Stimulated activated CD8-positive, alpha-beta memory T cell treated with anti-CD3 and anti-CD28 coated beads, Interleukin-7, amount 100 ng/mL, for 4 hours (primary cell): ENCODE data around the gene ANAPC1.
"Not testable (repeated sequence)": the region's sequence is repeated elsewhere in the genome, so short reads cannot be mapped to it uniquely, and the experiment has no call there.

ENCODE experiments used
- DNase-seq, 2 donors: peaks; one replicate each; pipeline ENCODE4 v3.0.0-alpha.2; 2020; ENCODE audit warnings: low read depth in 2 of 2

The ANAPC1 gene

DNA sequence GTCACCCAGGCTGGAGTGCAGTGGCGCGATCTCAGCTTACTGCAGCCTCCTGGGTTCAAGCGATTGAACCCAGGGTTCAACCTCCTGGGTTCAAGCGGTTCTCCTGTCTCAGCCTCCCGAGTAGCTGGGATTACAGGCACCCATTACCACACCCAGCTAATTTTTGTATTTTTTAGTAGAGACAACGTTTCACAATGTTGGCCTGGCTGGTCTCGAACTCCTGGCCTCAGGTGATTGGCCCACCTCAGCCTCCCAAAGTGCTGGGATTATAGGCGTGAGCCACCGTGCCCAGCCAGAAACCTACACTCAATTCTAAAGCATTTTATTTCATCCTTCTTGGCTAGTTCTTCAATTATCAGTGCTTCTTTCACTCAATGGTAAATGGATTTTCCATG, 21.5 kb upstream of the ANAPC1 start:
- DNase-seq = not testable (repeated sequence)

DNA sequence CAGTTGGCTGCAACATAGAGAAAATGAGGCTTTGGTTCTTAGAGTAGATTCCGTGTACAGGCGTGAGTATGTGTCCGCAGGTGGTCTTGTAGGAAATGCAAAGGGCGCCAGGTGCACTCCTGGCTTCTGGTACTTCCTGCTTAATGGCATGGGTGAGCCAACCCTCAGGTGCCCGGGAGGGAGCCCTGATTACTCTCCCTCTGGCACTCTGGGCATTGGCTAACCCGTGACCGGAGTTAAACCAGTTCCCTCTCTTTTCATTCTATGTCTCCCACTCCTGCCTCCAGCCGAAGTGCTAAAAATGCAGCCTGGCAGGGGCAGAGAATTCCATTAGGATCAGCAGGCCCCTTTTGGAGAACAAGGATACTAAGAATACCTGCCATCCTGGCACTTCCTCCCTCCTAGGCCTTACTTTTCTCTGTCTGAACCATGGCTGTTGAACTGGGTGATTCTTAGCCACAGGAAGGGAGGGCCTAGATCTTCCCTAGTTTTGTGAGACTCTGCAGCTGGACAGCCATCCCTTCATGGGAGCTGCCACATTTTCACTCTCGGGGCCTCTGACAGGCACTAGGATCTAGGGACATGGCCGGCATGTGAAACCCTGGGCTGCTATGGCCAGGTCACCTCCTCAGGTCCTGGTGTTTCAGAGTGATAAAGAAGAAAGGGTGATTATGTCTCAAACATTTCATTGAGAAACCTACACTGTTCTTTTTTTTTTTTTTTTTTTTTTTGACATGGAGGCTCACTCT, 20.9 kb upstream of the ANAPC1 start:
- DNase-seq = no peak

DNA sequence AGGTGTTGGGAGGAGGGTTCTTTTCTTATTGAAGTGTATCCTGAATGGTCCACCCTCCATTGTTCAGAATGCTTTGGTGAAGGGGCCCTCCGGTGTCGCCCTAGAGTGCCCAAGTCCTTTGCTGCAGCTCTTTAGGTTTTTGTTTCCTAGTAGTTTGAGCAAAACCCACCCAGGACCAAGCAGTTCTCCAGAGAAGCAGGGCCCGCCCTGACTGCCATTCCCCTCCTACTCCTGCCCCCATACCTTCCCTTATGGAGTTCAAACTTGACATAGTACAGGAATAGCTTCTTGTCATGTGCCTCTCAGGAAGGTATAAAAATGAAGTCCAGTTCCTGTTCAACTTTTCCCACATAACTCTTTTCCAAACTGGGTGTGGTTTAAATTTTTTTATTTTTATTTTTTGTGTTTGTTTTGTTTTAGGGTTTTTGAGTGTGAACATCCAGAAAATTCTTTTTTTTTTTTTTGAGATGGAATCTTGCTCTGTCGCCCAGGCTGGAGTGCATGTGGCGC, 20.0 kb upstream of the ANAPC1 start:
- DNase-seq = no peak

DNA sequence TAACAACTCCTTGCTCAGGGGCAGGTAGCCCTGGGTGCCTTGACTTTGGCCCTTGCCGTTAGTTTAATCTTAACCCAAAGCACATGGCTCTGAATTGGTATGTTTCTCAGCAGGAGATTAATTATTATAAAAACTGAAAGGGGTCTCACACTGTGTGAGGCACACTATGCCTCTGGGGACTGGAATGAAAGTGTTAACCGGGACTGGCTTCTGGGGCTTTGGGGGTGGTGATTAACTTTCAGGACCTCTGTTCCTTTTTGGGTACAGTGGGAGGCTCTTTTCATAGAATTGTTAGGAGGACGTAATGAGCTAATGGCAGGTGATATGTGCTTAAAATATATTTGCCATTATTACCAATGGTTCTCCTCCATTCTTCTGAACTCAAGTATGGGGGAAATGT, 19.5 kb upstream of the ANAPC1 start:
- DNase-seq = no peak

DNA sequence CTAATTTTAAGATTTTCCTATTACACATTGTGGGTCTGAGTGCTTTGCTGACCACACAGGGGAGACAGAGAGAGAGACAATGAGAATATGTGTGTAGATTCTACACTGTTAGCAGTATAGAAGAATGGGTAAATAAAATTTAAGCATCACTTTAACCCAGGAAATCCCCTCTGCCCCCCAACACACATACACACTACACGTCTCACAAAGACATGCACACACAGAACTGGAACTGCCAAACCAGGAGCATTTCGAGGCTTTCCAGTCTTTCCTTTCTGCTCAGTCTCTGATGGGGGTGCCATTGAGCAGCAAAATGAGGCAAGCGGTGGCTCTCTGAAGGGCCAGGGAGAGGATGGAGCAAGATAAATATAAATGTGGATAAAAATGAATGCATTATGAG, 16.9 kb upstream of the ANAPC1 start:
- no peak for DNase-seq

DNA sequence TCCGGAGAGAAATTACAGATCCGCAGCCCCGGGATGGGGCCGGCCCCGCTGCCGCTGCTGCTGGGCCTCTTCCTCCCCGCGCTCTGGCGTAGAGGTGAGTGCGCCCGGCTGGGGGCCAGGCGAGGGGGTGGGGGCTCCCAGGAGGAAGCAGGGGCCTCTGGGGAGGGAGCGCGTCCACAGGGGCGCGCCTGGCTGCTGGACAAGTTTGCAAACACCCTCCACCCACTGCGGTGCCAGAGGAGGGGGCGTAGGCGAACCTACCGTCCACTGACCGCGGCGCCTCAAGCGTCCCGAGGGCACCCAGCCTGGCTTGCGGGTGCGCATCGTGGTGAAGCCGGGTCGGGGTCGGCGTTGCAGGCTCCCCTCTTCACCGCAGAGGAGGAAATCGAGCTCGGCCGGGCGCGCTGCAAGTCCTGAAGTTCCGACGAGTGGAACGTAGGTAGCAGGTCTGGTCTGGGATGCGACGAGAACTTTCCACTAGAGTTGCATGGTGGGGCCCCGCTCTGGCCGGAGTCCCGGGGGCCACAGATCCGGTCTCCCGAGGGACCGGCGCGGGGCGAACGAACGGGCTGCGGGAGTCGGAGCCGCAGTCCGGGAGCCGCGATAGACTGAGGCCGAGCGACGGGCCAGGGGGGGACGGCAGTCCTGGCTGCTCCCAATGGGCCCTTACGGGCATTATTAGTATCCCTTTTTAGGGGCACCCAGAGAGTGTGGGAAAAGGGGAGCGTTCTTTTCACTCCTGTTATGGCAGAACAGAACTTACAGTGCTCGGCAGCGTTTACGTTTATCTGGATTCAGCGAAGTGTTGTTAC, 14.9 kb upstream of the ANAPC1 start:
- peak in 1 of 2 donors; percentile 10 for DNase-seq

DNA sequence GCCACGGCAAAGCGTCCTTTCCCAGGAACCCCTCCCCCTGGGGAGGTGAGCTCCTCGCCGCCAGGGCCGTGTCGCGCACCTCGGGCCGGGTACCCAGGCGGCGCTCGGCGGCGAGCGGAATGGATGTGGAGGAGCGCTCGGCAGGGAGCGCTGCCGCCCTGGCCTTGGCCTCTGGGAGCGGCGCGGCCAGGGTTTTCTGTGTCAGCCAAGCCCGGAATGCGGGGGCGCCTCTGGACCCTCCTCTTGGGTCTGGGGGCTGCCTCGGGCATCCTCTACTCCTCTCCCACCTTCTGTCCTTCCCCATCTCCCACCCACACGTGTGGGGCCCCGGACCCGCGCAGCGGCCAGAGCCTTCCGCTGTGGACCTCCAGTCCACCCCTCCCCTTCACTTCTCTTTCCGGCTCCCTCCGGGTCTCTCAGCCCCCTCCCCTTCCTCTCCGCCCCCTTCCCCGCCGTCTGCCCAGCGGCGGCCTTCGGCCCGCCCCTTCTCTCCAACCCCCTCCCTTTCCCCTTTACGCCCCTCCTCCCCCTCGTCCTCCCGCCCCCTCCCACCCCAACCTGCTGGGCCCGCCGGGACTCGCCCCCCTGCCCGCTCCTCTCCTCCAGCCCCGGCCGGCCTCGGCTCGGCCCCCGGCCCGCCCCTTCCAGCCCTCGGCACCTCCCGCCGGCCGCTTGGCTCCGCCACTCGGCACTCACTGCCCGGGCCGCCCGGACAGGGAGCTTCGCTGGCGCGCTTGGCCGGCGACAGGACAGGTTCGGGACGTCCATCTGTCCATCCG, 14.1 kb upstream of the ANAPC1 start, which contains the start of gene MERTK:
Gene MERTK (plus strand): TSS at position 684 of the 779 bp plus-strand sequence. CDS start 129 bp downstream, outside the sequence.
- peak in 1 of 2 donors; percentile 22 for DNase-seq

DNA sequence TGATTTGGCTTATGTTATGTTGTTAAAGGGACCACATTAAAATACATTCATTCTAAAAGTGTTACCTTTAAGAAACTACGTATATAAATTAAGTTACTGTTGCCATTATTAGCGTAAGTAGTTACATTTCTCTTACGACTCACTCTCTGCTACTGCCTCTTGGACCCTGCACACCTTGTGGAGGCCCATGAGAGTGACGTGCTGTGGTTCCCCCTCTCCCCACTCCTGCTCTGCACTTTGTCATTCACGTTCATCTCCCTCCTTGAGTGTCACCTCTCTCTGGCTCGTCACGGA, 13.6 kb upstream of the ANAPC1 start:
- DNase-seq = no peak

DNA sequence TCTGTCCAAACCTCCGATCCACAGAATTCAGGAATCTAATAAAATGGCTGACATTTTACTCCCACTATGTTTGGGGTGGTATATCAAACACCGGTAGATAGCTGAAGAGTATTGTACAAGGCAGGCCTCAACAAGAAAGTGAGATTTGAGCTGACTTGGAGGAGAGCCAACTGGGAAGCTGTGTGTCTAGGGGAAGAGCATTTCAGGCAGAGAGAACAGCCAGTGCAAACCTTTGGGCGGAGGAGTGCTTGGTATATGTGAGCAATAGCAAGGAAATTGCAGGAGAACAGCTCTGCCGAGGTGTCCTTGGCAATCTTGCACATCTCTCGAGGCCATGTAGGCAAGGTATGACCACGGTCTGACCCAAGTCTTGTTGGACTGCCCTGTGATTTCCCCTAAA, 12.6 kb upstream of the ANAPC1 start:
- no peak for DNase-seq

DNA sequence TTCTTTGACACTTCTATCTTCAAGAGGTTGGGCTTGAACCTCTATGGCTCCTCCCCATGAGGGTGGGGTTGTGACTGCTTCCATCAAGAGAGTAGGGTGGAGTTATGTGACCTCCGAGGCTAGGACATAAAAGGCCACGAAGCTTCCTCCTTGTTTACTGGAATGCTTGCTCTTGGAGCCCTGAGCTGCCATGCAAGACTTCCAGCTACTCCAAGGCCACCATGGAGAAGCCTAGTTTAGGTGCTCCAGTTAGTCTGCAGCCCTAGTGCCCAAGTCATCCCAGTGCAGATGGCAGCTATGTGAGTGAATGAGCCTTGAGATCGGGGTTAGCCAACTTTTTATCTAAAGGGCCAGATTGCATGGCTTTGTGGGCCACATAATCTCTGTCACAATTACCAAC, 12.0 kb upstream of the ANAPC1 start:
- DNase-seq = no peak

DNA sequence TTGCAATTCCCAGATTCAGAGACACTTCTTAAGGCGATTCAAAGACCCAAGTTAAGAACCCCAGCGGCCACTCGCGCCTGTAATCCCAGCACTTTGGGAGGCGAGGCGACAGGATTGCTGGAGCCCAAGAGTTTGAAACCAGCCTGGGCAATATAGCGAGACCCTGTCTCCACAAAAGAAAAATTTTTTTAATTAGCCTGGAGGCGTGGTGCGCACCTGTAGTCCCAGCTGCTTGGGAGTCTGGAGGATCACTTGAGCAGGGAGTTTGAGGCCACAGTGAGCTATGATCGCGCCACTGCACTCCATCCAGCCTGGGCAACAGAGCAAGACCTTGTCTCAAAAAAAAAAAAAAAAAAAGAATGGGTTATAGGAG, 585 bp upstream of the ANAPC1 start:
- DNase-seq = no peak

DNA sequence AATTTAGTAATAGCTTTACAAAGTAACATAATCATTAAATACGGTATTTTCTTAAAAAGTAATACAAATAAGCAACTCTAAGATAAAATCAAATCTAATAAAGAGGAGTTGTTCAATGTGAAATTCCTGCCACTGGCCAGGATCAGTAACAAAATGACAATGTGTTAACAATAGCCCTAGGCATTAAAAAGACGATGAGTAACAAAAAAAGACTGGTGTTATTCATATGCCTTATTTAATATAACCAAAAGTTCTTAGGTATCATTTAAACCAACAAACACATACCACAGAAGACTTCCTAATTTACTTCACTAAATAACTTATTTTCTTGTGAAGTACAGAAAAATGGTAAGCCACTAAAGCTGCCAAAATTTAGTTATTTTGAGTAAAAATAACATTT, 11.2 kb downstream of the ANAPC1 start:
- not testable (repeated sequence) for DNase-seq

DNA sequence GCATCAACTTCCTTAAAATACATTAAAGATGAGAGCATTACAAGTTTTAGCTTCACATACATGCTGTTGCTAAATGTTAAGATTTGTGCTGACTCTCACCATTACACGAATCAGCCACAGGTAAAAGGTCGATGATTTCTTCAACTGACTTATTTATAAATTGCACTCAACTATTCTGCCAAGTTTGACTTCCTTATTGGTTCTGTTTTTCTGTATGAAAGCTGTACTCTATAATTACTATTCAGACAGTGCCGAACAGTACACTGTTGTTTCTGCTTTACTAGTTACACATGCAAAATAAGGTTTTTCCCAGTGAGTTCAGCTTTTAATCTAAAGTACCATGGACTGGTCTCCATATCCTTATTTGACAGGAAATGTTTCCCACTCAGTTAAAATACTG, 18.9 kb downstream of the ANAPC1 start:
- DNase-seq = not testable (repeated sequence)

DNA sequence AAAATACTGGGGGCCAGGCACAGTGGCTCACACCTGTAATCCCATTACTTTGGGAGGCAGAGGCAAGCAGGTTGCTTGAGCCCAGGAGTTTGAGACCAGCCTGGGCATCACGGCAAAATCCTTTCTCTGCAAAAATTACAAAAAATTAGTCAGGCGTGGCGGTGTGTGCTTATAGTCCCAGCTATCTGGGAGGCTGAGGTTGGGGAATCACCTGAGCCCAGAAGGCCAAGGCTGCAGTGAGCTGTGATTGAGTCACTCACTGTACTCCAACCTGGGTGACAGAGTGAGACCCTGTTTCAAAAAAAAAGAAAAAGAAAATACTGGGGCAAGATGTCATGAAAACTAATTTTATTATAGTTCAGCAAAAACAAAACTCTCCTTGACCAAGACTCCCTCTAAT, 24.0 kb downstream of the ANAPC1 start:
- DNase-seq = not testable (repeated sequence)

DNA sequence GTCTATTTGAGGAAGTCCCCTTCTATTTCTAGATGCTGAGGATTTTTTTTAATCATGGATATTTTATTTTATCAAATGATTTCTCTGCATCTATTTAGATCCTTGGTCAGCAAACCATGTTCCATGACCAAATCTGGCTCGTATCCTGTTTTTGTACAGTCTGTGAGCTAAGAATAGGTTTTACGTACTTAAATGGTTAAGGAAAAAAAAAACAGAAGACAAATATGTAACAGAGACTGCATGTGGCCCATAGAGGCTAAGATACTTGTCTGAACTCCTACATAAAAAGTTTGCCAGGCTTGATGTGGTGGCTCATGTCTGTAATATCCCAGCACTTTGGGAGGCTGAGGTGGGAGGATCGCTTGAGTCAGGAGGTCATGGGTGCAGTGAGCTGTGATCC, 31.4 kb downstream of the ANAPC1 start:
- not testable (repeated sequence) for DNase-seq

DNA sequence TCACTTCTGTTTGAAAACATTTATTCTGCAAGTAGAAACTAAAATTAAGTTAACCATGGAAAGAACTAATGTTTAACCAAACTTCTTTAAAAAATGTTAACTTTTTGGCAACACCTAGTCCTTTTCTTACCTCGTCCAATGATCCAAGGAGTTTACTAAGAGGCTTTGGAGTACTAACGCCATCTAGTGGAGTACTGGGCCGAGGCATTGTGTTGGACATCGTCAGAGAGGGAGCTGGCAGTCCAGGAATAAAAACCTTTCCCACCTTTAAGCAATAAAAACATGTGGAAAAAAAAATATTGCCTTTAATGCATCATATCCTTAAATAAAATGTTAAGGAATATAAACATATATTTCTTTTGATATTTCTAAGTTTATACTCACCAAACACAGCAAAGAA, 33.3 kb downstream of the ANAPC1 start:
- DNase-seq = peak in 1 of 2 donors; percentile 1

DNA sequence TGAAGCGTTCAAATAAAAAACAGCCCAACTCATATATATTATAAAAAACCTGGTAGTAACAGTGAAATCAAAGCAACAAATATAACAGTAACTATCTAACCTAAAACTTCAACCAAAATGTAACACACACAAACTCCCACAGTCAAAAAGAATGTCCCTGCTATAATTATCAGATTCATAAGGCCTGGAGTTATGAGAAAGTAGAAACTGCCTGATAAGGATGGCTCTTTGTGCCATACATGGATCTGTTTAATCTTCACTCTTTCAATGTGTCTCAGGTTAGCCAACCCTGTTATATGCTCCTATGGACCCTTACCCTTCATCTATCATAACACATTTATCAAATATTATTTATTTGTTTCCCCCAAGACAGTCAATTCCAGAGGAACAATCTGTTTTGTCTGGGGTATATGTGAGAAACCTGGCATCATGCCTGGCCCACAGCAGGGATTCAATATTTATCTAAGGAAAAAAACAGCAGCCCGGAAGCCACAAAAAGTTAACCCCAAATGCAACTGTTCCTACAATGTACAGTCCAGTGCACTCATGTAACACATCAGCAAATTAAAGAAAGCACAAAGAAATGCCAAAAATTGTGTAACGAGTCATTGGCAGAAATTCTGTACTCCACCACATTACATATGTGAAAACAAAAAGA, 44.2 kb downstream of the ANAPC1 start:
- DNase-seq = not testable (repeated sequence)

DNA sequence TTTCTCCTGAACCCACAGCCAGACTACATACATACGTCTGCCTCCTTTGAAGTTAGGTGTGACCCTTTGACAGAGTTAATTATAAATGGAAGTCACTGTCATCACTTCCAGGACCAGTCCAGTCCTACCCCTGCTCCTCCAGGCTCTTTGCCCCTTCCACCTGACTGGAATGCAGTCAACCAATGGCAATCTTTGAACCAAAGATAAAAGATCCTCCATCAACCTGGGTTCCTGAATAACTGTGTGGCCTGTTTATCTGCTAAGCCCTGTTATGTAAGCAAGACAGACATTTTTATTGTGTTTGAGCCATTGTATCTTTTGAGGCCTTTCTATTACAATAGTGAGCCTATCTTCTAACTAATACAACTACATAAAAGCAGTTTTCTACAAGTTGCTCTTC, 45.0 kb downstream of the ANAPC1 start:
- DNase-seq = not testable (repeated sequence)

DNA sequence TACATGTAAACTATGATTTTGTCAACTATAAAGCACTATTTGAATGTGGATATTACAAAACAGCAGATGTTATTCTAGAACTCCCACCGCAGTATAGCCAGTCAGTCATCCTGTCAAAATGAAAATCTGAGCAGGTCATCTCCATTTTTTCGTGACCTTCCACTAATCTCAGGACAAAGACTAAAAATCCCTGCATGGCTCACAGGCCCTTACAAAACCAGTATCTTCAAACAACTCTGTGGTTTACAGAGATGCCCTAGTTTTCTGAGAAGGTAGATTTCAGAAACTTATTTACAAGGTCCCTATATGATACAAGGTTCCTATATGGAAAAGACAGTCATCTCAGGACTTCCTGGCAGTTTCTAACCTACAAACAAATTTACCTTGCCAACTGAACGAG, 49.8 kb downstream of the ANAPC1 start:
- not testable (repeated sequence) for DNase-seq

DNA sequence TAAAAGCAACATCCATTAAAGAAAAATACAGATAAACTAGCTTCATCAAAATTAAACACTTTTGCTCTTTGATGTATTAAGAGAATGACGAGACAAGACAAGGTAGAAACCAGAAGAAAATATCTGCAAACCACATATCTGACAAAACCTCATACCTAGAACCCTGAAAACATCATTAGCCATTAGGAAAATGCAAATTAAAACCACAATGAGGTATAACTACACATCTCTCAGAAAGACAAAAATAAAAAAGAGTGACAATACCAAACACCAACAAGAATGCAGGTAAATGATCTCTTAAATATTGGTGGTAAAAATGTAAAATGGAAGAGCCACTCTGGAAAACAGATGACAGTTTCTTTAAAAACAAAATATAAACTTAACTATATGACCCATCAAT, 53.5 kb downstream of the ANAPC1 start:
- not testable (repeated sequence) for DNase-seq

DNA sequence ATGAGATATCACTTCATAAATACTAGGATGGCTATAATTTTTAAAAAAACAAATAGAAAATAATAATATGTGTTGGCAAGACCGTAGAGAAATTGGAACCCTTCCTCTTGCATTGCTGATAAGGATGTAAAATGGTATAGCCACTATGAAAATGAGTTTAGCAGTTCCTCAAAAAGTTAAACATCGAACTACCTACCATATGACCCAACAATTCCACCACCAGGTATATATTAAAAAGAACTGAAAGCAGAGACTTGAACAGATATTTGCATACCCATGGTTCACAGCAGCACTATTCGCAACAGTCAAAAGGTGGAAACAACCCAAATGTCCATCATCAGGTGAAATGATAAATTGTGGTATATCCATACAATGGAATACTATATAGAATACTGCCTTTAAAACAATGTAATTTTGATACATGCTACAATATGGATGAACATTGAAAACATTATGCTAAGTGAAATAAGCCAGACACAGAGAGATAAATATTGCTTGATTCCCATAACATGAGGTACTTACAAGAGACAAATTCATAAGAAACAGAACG, 55.7 kb downstream of the ANAPC1 start:
- not testable (repeated sequence) for DNase-seq
